Stimulated activated CD8-positive, alpha-beta memory T cell treated with anti-CD3 and anti-CD28 coated beads, Interleukin-12 subunit alpha, Interleukin-12 subunit beta, amount 100 ng/mL, for 24 hours (primary cell): ENCODE data around the gene SMIM13.

Source experiments
- DNase-seq: peaks from one replicate; pipeline ENCODE4 v3.0.0-alpha.2; 2020; ENCODE audit errors: extremely low read depth

Gene SMIM13

DNA sequence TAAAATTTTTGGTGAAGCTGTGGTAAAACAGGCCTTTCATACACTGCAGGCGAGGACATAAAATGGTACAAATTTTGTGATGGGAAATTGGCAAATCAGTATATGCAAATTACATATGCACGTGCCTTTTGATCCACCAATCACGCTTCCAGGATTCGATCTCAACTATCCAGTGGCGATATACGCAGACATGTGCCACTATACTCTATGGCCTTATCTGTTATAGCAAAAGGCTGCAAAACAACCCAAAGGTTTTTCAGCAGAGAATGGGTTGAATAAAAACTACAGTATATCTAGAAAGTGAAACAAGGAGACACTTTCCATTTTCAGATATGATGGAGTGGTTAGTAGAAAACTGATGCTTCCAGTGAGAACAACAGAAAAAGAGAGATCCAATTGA, 59.8 kb downstream of the SMIM13 start:
- no peak for DNase-seq

DNA sequence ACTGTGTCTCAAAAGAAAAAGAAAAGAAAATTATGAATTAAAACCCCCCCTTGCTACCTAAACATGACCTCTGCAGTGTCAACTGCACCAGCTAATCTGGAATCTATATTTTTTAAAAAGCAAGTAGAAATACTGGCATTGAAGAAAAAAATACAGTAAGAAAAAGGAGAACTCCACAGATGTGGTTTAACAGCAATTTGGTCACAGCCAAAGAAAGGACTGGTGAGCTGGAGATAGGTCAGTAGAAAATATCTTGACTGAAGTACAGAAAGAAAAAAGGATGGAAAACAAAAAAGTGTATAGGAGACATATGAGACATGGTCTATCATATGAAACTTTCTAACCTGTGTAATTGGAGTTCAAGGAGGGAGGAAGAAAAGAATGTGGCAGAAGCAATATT, 62.0 kb downstream of the SMIM13 start:
- DNase-seq = no peak

DNA sequence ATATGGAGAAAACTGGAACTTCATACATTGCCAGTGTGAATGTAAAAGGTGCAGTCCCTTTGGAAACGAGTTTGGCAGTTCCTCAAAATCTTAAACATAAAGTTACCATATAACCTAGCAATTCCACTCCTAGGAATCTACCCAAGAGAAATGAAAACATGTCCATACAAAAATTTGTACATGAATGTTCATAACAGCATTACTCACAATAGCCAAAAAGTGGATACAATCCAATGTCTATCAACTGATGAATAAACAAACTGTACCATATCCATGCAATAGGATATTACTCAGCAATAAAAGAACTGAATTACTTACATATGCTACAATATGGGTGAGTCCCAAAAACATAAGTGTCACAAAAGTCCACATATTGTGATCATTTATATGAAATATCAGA, 66.6 kb downstream of the SMIM13 start:
- no peak for DNase-seq

DNA sequence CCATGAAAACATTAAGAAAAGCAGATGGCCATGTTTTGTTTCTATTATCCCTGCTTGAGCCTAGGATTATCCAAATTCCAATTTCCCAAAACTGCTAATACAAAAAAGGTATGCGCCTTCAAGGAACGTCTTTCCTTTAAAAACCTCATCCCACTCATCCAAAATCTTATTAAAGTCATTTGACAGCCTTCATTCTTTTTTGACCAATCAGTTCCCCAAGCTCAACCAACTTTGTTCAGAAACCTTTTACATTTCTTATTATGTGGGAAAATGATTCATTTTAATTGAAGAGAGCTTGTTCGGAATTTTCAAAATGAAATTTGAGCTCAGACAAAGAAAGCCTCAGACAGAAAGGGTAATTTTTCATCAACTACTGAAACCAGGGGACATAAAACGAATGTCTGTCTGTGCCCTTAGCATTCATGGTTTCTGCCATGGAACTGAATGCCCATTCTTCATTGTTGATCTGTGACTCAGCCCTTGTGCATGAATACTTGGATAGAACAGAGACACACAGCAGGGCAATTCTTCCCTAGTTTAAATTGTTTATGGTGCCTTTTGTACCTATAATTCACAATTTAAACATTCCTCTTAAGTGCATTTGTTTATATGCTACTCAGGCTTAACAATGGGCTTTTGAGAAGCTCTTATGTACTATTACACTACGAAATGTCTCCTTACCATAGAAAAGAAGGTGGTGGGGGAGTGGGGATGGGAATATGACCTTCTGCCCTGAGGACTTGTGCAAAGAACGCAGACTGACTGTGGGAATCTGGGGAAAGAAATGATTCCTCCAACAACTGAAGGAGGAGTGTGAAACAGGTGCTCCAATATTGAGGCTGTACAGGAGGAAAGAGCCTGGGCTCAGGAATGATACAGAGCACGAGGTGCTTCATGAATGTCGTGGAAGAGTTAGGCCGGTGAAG, 67.7 kb downstream of the SMIM13 start:
- DNase-seq = no peak

DNA sequence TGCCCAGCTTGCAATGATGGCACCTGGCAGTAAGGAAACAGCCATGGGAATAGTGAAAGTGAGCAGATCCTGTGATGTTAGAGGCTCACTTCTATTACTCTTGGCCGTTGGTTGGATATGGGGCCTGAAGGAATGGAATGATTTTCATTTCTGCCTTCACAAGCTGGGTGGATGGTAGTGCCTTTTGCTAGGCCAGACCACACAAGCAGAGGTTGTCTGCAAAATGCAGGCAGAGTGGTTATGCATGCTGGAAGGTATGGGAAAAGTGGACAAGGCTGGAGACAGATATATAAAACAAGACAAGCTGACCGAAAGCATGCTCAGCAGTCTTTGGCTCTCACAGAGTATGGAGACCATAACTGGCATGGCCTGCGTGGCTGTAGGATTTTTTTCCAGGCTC, 68.6 kb downstream of the SMIM13 start:
- no peak for DNase-seq

DNA sequence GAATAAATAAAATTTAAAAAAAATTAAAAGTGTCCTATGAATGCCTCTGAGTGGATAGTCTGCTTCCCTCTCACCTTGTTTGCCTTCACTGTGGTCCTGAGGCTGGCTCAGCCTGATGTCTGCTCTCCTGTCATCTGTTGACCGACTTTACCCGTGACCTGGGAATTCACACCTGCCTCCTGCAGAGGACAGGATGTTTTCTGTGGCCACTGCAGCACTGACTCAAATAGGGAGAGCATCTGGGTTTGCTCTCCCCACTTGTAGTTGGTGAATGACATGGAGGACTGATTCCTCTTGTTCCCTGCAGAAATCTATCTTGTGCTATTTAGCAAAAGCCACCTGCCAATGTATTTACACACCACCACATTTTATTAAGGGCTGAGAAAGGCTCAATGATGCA, 70.3 kb downstream of the SMIM13 start:
- no peak for DNase-seq

DNA sequence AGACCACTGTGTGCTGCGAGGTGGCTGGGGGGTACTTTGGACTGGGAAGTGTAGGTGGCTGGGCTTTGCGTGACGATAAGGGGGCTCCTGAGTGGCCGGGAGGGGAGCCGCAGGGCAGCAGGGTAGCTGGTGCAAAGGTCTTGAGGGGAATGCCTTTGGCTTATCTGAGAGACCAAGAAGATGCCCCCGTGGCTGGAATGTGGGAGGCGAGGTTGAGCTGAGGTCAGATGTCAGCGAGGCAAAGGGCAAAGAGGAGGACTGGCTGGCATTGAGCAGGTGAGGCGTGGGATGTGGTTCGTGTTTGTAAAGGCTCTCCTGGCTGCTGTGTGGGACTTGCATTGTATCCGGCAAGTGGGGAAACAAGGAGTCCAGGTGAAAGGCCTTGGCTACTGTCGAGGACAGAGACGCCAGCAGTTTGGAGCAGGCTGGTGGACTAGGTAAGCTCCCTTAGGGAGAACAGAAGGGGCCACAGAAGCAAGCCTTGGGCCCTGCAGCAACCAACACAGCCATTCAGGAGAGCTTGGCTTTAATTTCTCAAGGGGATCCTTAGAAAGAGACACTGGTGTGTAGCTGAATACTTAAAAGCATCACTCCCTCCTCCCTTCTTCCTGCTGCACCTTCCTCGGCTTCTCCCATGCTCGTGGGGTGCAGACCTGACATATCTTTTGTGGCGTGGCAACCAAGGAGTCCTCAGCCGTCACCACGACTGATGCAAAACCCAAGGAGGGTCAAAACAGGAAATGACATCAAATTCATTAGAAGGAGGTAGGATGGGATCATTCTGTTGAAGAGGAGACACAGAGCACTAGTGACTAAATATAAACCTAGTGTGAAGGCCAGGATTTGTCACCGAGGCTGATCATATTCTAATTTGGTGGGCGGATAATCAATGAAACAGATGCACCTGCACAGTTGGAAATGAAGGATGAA, 71.3 kb downstream of the SMIM13 start:
- no peak for DNase-seq

DNA sequence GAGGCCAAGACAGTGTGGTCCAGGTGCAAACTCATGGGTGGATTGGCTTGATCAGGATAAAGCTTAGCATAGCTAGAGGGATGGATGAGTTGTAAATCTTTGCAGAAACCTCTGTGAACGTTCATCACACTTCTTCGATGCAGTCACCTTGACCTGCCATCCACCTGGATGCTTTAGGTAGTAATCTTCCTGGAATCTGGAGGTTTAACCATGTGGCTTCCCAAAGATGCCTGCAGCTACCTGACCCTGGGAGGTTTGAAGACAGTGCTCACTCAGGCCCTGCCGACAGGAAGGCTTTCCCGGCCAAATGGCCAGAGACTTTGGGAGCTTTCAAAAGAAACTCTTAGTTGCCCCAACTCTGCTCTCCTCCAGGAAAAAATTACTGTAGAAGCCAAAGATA, 73.3 kb downstream of the SMIM13 start:
- no peak for DNase-seq

DNA sequence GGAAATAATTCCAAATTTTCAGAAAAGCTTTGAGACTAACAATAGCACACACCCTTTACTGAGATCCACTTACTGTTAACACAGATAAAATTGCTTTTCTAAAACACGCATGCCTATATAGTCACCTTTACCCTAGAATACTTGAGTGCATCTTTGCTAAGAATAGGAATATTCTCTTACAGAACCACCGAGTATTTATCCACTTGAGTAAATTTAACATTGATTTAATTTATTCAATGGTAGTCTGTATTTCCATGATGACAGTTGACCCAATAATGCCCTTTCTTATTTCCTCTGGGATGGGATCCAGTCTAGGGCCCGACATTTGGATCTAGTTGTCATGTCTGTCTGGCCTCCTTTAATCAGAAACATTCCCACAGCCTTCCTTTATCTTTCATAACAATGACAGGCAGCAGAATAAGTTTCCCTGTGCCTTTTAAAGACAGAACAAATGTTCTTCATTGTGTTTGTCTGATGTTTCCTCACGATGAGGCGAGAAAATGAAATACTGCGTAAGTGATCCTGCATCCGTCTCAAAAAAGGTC, 74.5 kb downstream of the SMIM13 start:
- no peak for DNase-seq

DNA sequence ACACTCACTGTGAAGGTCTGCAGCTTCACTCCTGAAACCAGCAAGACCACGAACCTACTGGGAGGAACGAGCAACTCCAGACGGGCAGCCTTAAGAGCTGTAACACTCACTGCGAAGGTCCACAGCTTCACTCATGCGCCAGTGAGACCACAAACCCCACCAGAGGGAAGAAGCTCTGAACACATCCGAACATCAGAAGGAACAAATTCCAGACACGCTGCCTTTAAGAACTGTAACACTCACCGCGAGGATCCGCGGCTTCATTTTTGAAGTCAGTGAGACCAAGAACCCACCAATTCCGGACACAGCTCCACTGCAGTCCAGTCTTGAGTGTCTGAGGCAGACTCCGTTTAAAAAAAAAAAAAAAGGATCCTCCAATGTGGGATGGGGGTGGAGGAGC, 78.3 kb downstream of the SMIM13 start:
- no peak for DNase-seq

DNA sequence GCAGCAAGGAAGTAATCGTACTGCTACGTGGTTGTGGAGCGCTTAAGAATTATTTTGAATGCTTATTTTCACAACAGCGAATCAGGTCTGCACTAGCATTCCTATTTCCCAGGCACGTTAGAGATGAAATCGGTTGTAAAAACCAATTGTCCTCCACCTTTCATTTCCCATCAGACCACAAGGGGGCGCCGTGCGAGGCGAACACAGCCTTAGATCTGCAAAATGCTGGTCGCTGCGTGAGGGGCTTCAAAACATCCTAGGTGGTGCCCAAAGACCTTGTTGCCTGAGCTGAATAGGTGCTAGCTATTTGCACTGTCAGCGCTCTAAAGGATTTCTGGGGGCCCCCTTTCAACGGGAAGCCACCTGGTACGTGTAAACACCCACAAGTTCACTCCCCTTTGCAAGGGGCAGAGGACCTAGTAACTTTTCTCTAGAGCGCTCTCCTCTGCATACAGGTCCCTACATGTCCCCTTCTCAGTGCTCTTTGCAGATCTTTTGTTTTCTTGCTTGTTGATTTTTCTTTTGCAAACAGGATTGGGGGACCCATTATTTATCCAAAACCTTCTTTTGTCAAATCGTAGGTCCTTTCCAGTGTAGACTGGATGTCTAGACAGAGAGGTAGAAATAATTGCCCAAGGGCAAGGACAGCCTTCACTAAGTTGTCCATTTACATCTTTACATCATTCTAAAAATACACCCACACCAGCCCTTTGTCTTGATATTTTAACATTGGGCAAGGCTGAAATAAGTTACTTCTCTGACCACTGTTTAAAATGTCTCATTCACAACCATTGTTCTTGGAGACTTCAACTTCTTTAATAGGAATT, 79.1 kb downstream of the SMIM13 start:
- DNase-seq = peak; percentile 46

DNA sequence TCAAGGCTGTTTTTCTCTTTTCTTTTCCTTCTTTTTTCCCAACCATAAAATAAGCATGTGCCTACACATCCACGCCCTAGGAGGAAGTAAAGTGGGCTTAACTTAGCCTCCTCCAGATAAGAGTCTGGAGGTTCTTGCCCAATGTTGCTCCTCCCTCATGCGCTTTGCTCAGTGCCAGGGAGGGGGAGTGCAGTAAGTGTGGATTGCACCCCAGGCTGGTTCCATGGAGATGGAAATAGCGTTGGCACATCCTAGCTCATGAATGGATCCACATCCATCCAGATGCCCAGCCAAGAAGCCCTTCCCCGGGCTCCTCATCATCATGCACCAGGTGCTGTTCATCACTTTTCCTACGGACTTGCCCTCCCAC, 80.6 kb downstream of the SMIM13 start:
- DNase-seq = no peak

DNA sequence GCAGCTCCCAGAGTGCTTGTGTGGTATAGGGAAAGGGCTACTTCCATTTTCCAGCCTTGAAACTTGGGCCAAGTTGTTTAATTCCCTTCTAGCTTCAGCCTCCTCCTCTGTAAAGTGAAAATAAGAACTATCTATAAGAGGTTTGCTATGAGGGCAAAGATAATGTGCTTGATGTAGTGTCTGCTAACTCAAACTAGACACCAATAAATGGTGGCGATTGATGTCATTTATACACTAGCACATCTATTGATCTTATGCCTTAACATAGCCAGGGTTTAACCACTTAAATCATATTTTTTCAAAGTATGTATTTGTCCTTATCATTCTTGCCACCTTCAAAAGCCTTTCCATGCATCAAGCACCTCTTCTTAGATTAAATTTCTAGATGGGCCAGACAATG, 83.6 kb downstream of the SMIM13 start:
- no peak for DNase-seq

DNA sequence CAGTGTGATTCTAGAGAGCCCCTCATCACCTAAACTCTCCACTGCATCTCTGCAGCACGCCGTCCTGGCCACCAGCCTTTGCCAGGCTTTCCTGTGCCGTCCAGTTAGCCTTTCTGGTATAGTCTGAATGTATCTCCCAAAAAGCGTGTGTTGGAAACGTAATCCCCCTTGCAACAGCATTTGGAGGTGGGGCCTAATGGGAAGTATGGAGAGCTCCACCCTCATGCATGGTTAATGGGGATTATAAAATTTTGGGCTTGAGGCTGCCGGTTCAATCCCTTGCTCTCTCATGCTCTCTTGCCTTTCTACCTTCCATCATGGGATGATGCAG, 85.4 kb downstream of the SMIM13 start:
- DNase-seq = no peak

DNA sequence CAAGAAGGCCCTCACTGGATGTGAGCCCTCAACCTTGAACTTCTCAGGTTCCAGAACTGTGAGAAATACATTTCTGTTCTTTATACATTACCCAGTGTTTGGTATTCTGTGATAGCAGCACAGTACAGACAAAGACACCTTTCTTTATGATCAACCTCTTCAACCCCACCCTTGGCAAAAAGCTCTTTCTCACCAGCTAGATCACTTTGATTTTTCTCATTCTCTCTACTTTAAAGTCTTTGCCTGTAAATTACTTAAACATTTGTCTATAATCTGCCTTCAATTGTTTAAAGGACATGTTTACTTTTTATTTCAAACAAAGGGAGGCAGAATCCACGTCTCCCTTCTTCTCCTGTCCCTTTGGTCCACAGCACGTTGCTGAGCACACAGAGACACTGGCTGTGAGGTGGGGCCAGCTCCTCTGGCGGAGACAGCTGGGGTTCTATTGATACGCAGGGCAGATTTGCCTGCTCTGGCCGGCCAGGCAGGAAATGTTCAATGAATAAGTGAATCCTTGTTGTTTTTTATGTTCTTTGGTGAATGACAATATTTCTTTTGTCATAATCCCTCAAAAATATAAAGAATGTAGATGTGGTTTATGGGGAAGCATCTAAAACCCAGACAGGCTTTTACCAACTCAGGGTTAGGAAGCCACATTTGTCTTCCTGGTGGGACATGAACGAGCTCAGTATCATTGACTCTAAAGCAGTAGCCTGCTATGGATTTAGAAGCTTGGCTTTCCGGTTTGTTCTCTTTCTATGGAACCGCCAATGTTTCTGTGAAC, 86.0 kb downstream of the SMIM13 start:
- no peak for DNase-seq

DNA sequence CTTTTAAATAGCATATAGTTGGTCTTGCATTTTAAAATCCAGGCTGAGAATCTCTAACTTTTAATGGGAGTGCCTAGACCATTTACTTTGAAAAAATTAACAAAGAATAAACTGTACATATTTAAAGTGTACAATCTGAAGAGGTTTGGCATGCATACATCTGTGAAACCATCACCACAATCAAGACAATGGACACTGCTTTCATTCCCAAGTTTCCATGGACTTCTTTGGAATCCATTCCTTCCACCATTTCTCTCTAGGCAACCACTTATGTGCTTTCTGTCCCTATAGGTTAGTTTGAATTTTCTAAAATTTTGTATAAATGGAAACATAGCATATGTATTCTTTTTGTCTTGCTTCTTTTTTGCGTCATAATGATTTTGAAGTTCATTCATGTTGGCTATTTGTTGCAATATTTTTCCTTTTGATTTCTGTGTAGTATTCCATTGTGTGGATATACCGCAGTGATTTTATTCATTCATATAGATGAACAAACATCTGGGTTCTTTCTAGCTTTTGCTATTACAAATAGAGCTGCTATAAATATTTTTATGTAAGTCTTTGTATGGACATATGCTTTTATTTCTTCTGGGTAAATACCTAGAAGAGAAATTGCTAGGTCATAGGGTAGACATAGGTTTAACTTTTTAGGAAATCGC, 88.0 kb downstream of the SMIM13 start:
- no peak for DNase-seq

DNA sequence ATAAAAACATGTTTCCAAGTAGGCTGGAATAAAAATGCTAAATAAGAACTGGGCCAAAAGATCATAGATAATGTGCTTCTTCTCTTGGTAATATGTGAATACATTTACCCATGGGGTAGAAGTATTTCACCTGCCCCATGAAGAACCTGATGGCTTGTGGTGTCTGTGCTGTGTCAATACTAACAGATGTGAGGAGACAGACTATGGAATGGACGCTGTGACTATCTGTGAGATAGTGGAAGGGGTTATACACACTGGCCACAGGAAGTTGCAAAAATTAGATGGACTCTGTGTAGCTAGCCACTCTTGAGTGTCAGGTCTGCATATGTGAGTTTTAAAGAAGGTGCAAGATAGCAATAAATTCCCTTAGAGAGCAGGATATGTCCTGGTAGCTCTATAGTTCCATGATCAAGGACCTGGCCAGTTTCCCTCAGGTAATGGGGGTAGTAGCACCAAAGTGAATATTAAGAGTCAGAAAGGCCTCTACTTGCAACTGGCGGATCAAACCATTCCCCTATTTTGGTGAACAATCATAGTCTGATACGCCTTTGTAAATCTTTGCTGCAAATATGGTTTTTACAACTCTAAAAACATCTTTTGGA, 90.2 kb downstream of the SMIM13 start:
- DNase-seq = no peak

DNA sequence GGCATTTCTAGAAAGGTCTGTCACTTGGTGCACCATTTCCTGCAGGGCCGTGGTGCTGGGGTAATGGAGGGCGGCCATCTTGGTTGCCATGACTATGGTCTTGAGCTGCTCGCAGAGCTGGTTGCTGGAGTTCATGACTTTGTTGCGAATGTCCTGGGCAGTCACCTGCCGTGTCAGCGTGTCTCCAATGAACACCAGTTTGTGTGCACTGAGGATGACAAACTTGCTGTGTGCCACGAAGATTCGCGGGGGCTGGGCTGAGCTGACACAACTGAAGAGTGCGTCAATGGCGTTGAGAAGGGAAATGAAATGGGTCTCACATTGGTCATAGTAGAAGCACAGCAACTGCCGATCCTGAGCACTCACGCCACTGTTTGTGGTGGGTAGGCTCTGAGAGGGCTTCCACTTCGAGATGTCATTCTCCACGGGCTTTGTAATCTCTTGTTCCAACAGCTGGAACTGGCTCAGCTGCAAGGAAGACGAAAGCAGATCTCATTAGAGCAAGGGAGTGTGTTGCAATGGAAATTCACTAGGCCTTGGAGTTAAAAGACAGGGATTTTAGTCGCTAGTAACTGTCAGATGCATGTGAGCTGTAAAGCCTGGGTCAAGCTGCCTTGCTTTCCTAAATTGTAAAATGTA, 91.7 kb downstream of the SMIM13 start:
- DNase-seq = no peak

DNA sequence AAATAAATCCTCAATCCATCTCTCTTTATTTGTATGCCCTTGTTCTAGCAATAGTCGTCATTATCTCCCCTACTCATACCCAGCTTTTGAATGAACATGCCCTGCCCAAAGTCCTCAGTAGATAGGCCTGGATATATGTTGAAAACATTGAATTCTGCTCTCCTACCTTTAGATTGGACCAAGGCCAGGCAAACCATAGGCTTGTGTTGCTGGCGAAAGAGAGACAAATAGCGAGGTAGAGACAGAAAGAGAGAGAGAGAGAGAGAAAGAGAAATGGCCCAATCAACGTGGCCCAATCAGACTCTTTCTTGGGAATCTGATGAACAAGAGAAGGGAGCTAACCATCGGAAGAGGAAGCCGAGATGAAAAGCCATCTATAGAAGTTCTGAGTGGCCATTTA, 93.7 kb downstream of the SMIM13 start:
- DNase-seq = no peak
